ENCODE data around the gene AP3B1. TPM values are rescaled to one million over a fixed set of nuclear protein-coding genes. Genes with fewer than 3 reads are reported as not detected.

The AP3B1 gene
- total RNA-seq, result 32.9 and 59.7 TPM in 2 replicates

GRCh38 chr5:78294248-78295034 lies at the start of gene AP3B1:
Gene AP3B1, minus strand, starts transcription at chr5:78294698. Its CDS starts 119 bp downstream, at chr5:78294579.

Other genes starting within 250 kb of the AP3B1 start
- gene SCAMP1, start 65.9 kb upstream of the AP3B1 start, total RNA-seq, result 33.7 and 71.5 TPM in 2 replicates